ENCODE measurements around the gene TIMM50. TPM values are rescaled to one million over a fixed set of nuclear protein-coding genes. Genes with fewer than 3 reads are reported as not detected.

TIMM50 gene
- total RNA-seq, 1 donor from 2014 or later, result 68.9 TPM

- H3K9me3 Mint-ChIP-seq, result no peaks in the 10 kb centered on the region
- no peak overlapping the region for H3K4me3 Mint-ChIP-seq
- intact Hi-C loops (cut with micrococcal nuclease), result no loop called here
- H3K27me3 Mint-ChIP-seq, result no peaks in the 10 kb centered on the region
- TF ChIP-seq CTCF (IDR thresholded peaks at IDR 0.05), result no peak
- no peak overlapping the region for H3K27ac Mint-ChIP-seq
- no peaks in the 10 kb centered on the region for H3K4me1 Mint-ChIP-seq
- CTCF ChIA-PET, result no interaction called here
- no peak for ATAC-seq (ENCODE audit: low read depth)
- POLR2A ChIA-PET, result interaction anchor here (0.7 to 1.2 kb wide), 3 partner anchors 28 to 956 kb away, joined by 3 to 5 read pairs (median 3); partner anchors contain the start of gene RPS16
- peaks cover 83% of the 10 kb centered on the region for H3K36me3 Mint-ChIP-seq (ENCODE audit: low read depth)
- no peak for DNase-seq
Measured at GRCh38 chr19:39463403-39463802, 17.2 kb upstream of the TIMM50 start.

- H3K27ac Mint-ChIP-seq, result no peak overlapping the region
- ChIA-PET POLR2A (interaction anchor here (0.6 kb wide), 1 partner anchor 36 kb away, joined by 3 read pairs; no protein-coding TSS in a partner anchor), CTCF (interaction anchor here (0.9 kb wide), 1 partner anchor 8 kb away, joined by 3 read pairs; no protein-coding TSS in a partner anchor)
- intact Hi-C loops (cut with micrococcal nuclease), result no loop called here
- no peaks in the 10 kb centered on the region for H3K27me3 Mint-ChIP-seq
- H3K9me3 Mint-ChIP-seq, result no peaks in the 10 kb centered on the region
- TF ChIP-seq CTCF (IDR thresholded peaks at IDR 0.05), result no peak
- peaks cover 84% of the 10 kb centered on the region for H3K36me3 Mint-ChIP-seq (ENCODE audit: low read depth)
- DNase-seq (no peak), ATAC-seq (ENCODE audit: low read depth) (no peak)
- no peak overlapping the region for H3K4me3 Mint-ChIP-seq
- H3K4me1 Mint-ChIP-seq, result no peaks in the 10 kb centered on the region
Measured at GRCh38 chr19:39465956-39466747, 14.5 kb upstream of the TIMM50 start.

- no peak for ATAC-seq (ENCODE audit: low read depth)
- intact Hi-C loops (cut with micrococcal nuclease), result no loop called here
- no peak overlapping the region for H3K27ac Mint-ChIP-seq
- POLR2A ChIA-PET, result interaction anchor here (1.7 kb wide), 1 partner anchor 9 kb away, joined by 5 read pairs; no protein-coding TSS in a partner anchor
- no peaks in the 10 kb centered on the region for H3K4me1 Mint-ChIP-seq
- CTCF ChIA-PET, result no interaction called here
- no peaks in the 10 kb centered on the region for H3K9me3 Mint-ChIP-seq
- DNase-seq, result no peak
- no peaks in the 10 kb centered on the region for H3K27me3 Mint-ChIP-seq
- TF ChIP-seq CTCF (IDR thresholded peaks at IDR 0.05), result no peak
- no peak overlapping the region for H3K4me3 Mint-ChIP-seq
- H3K36me3 Mint-ChIP-seq (ENCODE audit: low read depth), result peaks cover 88% of the 10 kb centered on the region
Measured at GRCh38 chr19:39467941-39468340, 12.7 kb upstream of the TIMM50 start.

GRCh38 chr19:39469036-39469435 is 11.6 kb upstream of the TIMM50 start:
- Mint-ChIP-seq H3K36me3 (ENCODE audit: low read depth) (peaks cover 86% of the 10 kb centered on the region), H3K27me3 (no peaks in the 10 kb centered on the region), H3K4me3 (no peak overlapping the region), H3K4me1 (no peaks in the 10 kb centered on the region), H3K27ac (no peak overlapping the region), H3K9me3 (no peaks in the 10 kb centered on the region)
- ChIA-PET CTCF (no interaction called here), POLR2A (interaction anchor here (0.6 to 1.7 kb wide), 2 partner anchors 8 to 85 kb away, joined by 3 to 5 read pairs; no protein-coding TSS in a partner anchor)
- no peak for TF ChIP-seq CTCF (IDR thresholded peaks at IDR 0.05)
- intact Hi-C loops (cut with micrococcal nuclease), result no loop called here
- DNase-seq (no peak), ATAC-seq (ENCODE audit: low read depth) (no peak)

- Mint-ChIP-seq H3K9me3 (no peaks in the 10 kb centered on the region), H3K4me3 (no peak overlapping the region), H3K4me1 (no peaks in the 10 kb centered on the region), H3K27ac (no peak overlapping the region), H3K27me3 (no peaks in the 10 kb centered on the region), H3K36me3 (ENCODE audit: low read depth) (peaks cover 90% of the 10 kb centered on the region)
- intact Hi-C loops (cut with micrococcal nuclease), result no loop called here
- DNase-seq (no peak), ATAC-seq (ENCODE audit: low read depth) (no peak)
- CTCF ChIA-PET, result no interaction called here
- TF ChIP-seq CTCF (IDR thresholded peaks at IDR 0.05), result no peak
- POLR2A ChIA-PET, result no interaction called here
Measured at GRCh38 chr19:39469567-39469966, 11.1 kb upstream of the TIMM50 start.
